ENCODE measurements around the gene MTURN.

GRCh38 chr7:30149640-30150272 is 15.0 kb downstream of the MTURN start:
- TF ChIP-seq POLR2AphosphoS5 (IDR thresholded peaks at IDR 0.05) (no peak), POLR2A (IDR thresholded peaks at IDR 0.05) (no peak)
